Activated T-cell treated with anti-CD3 and anti-CD28 coated beads, Interleukin-2, amount 50 U/mL, for 1 hour (primary cell): ENCODE data around the gene QRICH1.

ENCODE experiments used
- DNase-seq: peaks from one replicate; pipeline ENCODE4 v3.0.0-alpha.2; 2020

Gene QRICH1

DNA sequence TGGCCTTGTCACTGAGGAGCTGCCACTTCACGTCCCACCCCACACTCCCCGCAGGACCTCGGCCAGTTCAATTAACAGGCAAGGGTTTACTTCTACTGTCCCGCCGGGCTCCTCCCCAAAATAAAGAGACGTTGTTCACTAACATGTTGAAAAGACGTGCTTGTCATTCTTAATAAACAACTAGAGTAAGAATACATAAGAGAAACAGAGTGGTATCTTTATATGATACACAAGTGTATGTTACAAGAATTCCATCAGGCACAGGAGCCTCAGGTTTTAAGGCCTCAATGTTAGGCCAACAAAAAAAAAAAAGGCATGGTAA, 64.3 kb downstream of the QRICH1 start:
- DNase-seq, result no peak

GRCh38 chr3:49028673-49029562, 65.0 kb downstream of the QRICH1 start, which contains the start of gene IMPDH2:
TSS of gene IMPDH2 (minus strand) at chr3:49029398. CDS start at chr3:49029350, 48 bp downstream.
- peak; percentile 95 for DNase-seq

- DNase-seq, result no peak
Measured at GRCh38 chr3:49028298-49028672, 65.6 kb downstream of the QRICH1 start.

DNA sequence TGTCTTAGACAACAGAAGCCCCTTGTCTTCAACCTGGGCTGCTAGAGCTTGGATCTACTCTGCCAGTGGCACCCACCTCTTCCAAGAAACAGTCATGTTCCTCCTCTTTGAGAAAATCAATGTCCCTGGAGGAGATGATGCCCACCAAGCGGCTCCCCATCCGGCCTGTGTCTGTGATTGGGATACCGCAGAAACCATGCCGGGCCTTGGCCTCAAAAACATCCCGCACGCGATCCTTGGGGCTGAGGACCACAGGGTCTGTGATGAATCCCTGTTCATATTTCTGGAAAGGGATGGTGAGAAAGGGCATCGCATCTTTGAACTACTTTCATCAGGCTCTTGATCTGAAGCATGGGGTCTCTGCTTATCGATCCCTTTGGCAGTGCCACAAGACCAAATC, 66.2 kb downstream of the QRICH1 start:
- no peak for DNase-seq

DNA sequence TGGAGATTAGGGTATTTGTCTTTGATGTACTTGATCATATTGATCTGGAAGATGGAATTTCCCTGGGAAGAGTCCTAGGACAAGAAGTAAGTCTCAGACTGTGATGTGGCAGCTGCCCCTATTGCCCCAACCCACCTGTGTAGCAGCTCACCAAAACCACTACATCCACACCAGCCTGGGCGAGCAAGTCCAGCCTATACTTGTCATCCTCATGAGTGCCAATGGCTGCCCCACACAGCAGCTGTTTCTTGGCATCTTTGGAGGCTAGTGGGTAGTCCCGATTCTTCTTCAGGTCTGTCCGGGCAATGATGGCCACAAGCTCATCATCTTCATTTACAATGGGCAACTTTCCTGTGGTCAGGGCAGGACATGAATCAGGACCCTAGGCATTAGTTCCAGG, 67.3 kb downstream of the QRICH1 start:
- DNase-seq, result no peak

GRCh38 chr3:49025793-49026520, 67.9 kb downstream of the QRICH1 start:
- DNase-seq, result no peak

DNA sequence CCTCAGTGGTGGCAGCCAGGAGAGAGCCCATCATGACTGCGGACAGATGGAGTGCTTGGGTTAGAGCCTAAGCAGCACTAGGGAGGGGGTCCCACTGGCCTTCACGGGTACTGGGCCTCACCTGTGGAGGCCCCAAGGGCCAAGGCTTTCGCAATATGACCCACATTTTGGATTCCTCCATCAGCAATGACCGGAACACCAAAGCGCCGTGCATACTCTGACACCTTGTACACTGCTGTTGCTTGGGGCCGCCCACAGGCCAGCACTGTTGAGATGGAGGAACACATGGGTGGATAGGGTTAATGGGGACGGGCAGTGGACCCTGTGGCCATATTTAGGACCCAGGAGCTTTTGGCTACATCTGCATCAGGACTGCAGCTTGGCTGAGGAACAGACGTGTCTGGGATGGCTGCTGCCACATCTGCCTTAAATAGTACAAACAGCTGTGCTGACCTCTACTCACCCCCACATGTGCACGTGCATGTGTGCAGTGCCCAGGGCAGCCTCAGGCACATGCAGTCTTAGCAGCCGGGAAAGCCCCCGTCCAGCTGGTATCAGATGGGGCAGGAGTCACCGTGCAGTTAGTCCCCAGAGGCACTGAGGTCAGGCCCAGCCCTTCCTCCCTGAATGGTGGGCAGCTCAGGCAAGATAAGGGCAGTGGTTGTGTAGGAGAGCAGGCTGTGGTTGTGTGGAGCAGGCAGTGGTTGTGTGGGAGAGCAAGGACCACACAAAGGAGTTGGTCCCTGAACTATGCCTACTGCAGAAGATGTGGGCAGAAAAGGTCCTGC, 68.7 kb downstream of the QRICH1 start:
- DNase-seq, result no peak

- DNase-seq, result no peak
Measured at GRCh38 chr3:49024449-49024848, 69.4 kb downstream of the QRICH1 start.

DNA sequence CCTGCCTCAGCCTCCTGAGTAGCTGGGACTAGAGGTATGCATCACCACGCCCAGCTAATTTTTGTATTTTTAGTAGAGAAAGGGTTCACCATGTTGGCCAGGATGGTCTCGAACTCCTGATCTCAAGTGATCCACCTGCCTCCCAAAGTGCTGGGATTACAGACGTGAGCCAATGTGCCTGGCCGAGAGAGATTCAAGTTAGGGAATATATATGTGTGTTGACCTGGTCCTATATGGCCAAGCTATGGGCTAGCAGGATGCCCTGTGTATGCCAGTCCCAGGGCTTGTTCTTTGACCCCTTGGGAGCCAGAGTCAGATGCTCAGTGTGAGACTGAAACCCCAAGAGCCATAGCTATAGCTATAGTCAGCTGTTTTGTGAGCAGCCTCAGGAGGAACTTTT, 70.1 kb downstream of the QRICH1 start:
- DNase-seq, result no peak

GRCh38 chr3:49022688-49023171, 71.1 kb downstream of the QRICH1 start:
- DNase-seq, result no peak

- peak; percentile 94 for DNase-seq
Measured at GRCh38 chr3:49021813-49022687, 71.8 kb downstream of the QRICH1 start, which contains the start of gene NDUFAF3. TSS of gene NDUFAF3 (plus strand) at chr3:49022121. CDS start at chr3:49022145, 24 bp downstream.

- peak; percentile 98 for DNase-seq
Measured at GRCh38 chr3:49021213-49021812, 72.6 kb downstream of the QRICH1 start.

- peak; percentile 43 for DNase-seq
Measured at GRCh38 chr3:49020330-49021212, 73.3 kb downstream of the QRICH1 start.

- DNase-seq, result no peak
Measured at GRCh38 chr3:49019941-49020329, 73.9 kb downstream of the QRICH1 start.

- no peak for DNase-seq
Measured at GRCh38 chr3:49018707-49019006, 75.2 kb downstream of the QRICH1 start.

- DNase-seq, result peak; percentile 69
Measured at GRCh38 chr3:49017971-49018706, 75.7 kb downstream of the QRICH1 start, which contains the start of gene DALRD3. TSS of gene DALRD3 (minus strand) at chr3:49018580. CDS start at chr3:49018564, 16 bp downstream.

GRCh38 chr3:49017229-49017970, 76.5 kb downstream of the QRICH1 start:
- DNase-seq, result no peak

DNA sequence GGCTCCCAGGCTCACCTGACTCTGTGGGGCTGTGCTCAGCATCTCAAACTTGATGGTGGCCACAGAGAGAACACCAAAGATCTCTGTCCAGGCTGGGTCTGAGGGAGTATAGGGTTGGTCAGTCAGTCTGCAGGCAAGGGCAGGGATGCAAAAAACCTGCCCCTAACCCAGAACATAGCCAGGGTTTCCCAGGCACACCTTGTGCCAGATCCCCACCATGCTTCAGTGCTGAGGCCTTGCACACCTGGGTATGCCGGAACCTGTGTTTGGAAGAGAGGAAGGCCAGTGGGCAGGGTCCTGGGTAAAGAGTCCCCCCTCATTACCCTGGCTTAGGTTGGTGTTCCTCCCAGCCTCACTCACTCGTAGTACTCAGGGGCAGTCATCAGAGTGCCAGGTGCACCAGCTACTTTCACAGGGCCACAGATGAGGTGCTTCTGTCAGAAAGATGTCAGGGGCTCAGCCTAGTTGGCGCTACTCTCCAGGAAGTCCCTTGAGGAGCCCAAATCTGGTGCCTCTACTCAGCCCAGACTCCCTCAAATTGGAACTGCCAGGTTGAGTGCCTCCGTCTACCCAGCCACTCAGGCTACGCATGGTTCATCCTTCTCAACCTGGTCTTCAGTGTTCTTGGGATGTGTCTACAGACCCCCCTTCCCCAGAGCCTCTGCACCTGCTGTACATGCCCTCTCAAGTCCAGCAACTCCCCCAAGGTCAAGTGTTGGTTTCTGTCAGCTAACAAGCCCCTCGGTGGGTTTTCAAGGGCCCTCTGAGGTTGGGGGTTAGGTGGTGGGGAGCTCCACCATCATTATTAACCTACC, 77.2 kb downstream of the QRICH1 start:
- no peak for DNase-seq
